Naive B cell (primary cell): Measurements from ENCODE around the gene CD44. TPM values are rescaled to one million over a fixed set of nuclear protein-coding genes. Genes with fewer than 3 reads are reported as not detected.

Experiments used
- ATAC-seq, 2 donors: fragments of 150-1000 bp; cut with Tn5 transposase; 2 replicates each; pipeline ENCODE4 v1.10.0; 2021; ENCODE audit warnings: low read depth in 2 of 2, mild to moderate bottlenecking in 2 of 2, moderate library complexity in 2 of 2
- DNase-seq: peaks from one replicate; pipeline ENCODE4 v3.0.0; 2022
- H3K27ac Mint-ChIP-seq, 6 donors: one replicate each; pipeline ENCODE4 v1.8.0; 2020 to 2022; ENCODE audit warnings: mild to moderate bottlenecking in 6 of 6, mixed read lengths in 6 of 6, moderate library complexity in 5 of 6, inconsistent platforms in 2 of 6
- H3K27me3 Mint-ChIP-seq, 3 donors: one replicate each; pipeline ENCODE4 v1.8.0; 2021 to 2022; ENCODE audit warnings: mixed read lengths in 3 of 3, mild to moderate bottlenecking in 1 of 3
- H3K36me3 Mint-ChIP-seq, 2 donors: one replicate each; pipeline ENCODE4 v1.8.0; 2020 to 2022; ENCODE audit warnings: mixed read lengths in 2 of 2, inconsistent platforms in 1 of 2, mild to moderate bottlenecking in 1 of 2
- H3K4me1 Mint-ChIP-seq, 3 donors: one replicate each; pipeline ENCODE4 v1.8.0; 2020 to 2022; ENCODE audit warnings: mixed read lengths in 3 of 3, inconsistent platforms in 1 of 3, mild to moderate bottlenecking in 1 of 3, moderate library complexity in 1 of 3
- H3K4me3 Mint-ChIP-seq, 8 donors: one replicate each; pipeline ENCODE4 v1.8.0; 2020 to 2022; ENCODE audit warnings: mild to moderate bottlenecking in 8 of 8, mixed read lengths in 8 of 8, moderate library complexity in 8 of 8, inconsistent platforms in 2 of 8
- H3K9me3 Mint-ChIP-seq, 7 donors: one replicate each; pipeline ENCODE4 v1.8.0; 2020 to 2022; ENCODE audit warnings: mixed read lengths in 7 of 7, mild to moderate bottlenecking in 5 of 7, inconsistent platforms in 2 of 7, moderate library complexity in 1 of 7
- polyA plus RNA-seq, 6 donors: library from polyadenylated mRNA; unstranded; fragments of 300-500 nt; fragmentation: Illumina TruSeq; gene quantifications; one replicate each; pipeline ENCODE4 v1.2.3, GENCODE V29; 2021; ENCODE audit warnings: low read depth in 6 of 6

CD44 gene
- polyA plus RNA-seq, 6 donors from 2014 or later: 156 to 277 (median 187) TPM

DNA sequence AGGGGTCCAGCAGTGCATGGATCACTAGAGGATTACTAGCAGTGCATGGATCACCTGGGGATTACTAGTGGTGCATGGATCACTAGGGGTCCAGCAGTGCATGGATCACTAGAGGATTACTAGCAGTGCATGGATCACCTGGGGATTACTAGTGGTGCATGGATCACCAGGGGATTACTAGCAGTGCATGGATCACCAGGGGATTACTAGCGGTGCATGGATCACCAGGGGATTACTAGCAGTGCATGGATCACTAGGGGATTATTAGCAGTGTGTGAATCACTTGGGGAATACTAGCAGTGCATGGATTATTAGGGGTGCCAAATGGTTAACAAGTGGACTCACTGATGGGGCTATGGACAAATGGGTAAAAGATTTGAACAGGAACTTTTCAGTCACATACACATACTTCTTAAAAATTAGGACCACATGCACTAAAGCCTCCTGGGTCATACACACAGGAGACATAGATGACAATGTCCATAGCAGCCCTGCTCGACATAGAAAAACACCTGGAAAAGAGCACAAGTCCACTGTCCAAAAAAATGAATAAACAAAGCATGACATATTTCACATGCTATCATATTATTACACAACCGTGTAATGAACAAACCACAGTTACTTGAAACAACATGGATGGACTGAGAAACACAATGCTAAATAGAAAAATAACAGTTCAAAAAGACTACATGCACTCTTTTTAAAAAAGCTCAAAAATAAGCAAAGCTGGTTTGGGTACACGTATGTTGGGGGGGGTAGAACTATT lies 109.8 kb downstream of the CD44 start:
- Mint-ChIP-seq H3K27me3 (no peaks in the 10 kb centered on the region), H3K36me3 (no peaks in the 10 kb centered on the region), H3K27ac (peak overlapping the region in 2 of 6 donors; percentile 11 to 45), H3K4me1 (no peaks in the 10 kb centered on the region), H3K9me3 (no peaks in the 10 kb centered on the region), H3K4me3 (no peak overlapping the region)
- ATAC-seq (no peak), DNase-seq (no peak)

GRCh38 chr11:35250192-35250591 lies 111.2 kb downstream of the CD44 start:
- peaks cover 0 to under 1% (median 0%) of the 10 kb centered on the region in 7 donors for H3K9me3 Mint-ChIP-seq
- no peaks in the 10 kb centered on the region for H3K36me3 Mint-ChIP-seq
- no peaks in the 10 kb centered on the region for H3K4me1 Mint-ChIP-seq
- no peak overlapping the region for H3K4me3 Mint-ChIP-seq
- no peak for DNase-seq
- ATAC-seq: no peak
- H3K27ac Mint-ChIP-seq: no peak overlapping the region
- no peaks in the 10 kb centered on the region for H3K27me3 Mint-ChIP-seq

DNA sequence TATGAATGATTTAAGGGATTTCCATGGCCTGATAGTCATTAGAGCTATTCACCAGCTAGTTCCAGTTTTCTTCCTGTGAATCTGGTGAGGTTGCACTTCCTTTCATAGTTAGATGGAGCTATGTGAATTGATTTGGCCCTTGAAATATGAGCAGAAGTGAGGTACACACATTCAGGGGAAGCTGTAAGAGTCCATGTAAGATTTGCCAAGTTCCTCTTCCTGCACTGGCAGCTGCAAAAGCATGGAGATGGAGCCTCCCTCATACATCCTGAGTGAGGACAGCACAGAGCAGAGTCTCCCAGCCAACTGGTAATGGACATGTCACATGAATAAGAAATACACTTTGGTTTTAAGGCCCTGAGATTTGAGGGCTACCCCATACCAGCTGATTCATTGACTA lies 111.7 kb downstream of the CD44 start:
- ATAC-seq: no peak
- Mint-ChIP-seq H3K27me3 (no peaks in the 10 kb centered on the region), H3K27ac (peak overlapping the region in 1 of 6 donors; percentile 5), H3K4me3 (no peak overlapping the region), H3K36me3 (no peaks in the 10 kb centered on the region), H3K9me3 (peaks cover 0 to 2% (median 0%) of the 10 kb centered on the region in 7 donors), H3K4me1 (no peaks in the 10 kb centered on the region)
- no peak for DNase-seq

DNA sequence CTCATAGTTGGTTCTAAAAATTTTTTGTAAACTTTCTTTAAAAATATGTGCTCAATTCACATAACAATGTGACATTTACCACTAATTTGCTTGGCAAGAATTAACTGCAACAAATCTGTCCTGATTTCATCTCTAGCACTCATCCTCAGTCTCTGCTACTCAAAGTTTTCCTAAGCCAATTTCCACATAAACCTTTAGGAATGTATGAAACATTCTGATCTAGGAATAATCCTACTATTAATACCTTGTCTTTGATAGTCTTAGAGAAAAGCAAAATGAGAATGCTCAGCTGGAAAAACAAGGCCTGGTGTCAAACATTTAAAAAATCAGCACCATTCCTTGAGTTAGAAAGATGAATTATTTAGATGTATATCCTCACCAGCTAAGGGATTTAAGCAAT lies 114.3 kb downstream of the CD44 start:
- no peaks in the 10 kb centered on the region for H3K27me3 Mint-ChIP-seq
- no peak overlapping the region for H3K4me3 Mint-ChIP-seq
- H3K9me3 Mint-ChIP-seq: peaks cover 0 to 2% (median 0%) of the 10 kb centered on the region in 7 donors
- no peaks in the 10 kb centered on the region for H3K36me3 Mint-ChIP-seq
- peaks cover 4 to 7% (median 6%) of the 10 kb centered on the region in 3 donors for H3K4me1 Mint-ChIP-seq
- no peak overlapping the region for H3K27ac Mint-ChIP-seq
- ATAC-seq: no peak
- DNase-seq: no peak

GRCh38 chr11:35255514-35255913 lies 116.5 kb downstream of the CD44 start:
- H3K27me3 Mint-ChIP-seq: no peaks in the 10 kb centered on the region
- ATAC-seq (no peak), DNase-seq (no peak)
- H3K27ac Mint-ChIP-seq: no peak overlapping the region
- H3K36me3 Mint-ChIP-seq: no peaks in the 10 kb centered on the region
- H3K4me3 Mint-ChIP-seq: no peak overlapping the region
- H3K4me1 Mint-ChIP-seq: peaks cover 4 to 7% (median 6%) of the 10 kb centered on the region in 3 donors
- peaks cover 0 to 2% (median 0%) of the 10 kb centered on the region in 7 donors for H3K9me3 Mint-ChIP-seq

DNA sequence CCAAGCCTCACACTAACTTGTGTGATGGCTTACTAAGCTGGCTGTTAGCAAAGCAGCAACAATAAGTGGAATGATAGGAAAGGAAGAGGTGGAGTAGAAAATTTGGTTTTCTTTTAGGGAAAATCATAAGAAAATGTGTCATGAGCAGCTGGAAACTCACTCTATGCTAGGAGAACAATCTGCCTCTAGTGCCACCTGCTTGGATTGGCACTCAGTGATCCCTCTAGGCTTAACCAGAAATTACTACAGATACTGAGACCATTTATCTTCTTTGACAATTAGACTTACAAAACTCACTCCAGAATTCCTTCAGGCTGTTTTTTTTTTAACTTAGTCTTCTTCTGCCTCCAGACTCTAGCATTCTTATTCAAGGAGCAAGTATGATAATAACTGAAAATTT lies 117.3 kb downstream of the CD44 start:
- no peaks in the 10 kb centered on the region for H3K36me3 Mint-ChIP-seq
- peaks cover 4 to 7% (median 6%) of the 10 kb centered on the region in 3 donors for H3K4me1 Mint-ChIP-seq
- no peak overlapping the region for H3K4me3 Mint-ChIP-seq

GRCh38 chr11:35257281-35257680 lies 118.3 kb downstream of the CD44 start:
- peak overlapping the region in 4 of 8 donors; percentile 24 to 71 (median 61) for H3K4me3 Mint-ChIP-seq

More for the DNA sequence above, 117.3 kb downstream of the CD44 start:
- ATAC-seq (no peak), DNase-seq (no peak)
- Mint-ChIP-seq H3K9me3 (peaks cover 0 to 2% (median 0%) of the 10 kb centered on the region in 7 donors), H3K27me3 (no peaks in the 10 kb centered on the region), H3K27ac (peak overlapping the region in 2 of 6 donors; percentile 24 to 44)

DNA sequence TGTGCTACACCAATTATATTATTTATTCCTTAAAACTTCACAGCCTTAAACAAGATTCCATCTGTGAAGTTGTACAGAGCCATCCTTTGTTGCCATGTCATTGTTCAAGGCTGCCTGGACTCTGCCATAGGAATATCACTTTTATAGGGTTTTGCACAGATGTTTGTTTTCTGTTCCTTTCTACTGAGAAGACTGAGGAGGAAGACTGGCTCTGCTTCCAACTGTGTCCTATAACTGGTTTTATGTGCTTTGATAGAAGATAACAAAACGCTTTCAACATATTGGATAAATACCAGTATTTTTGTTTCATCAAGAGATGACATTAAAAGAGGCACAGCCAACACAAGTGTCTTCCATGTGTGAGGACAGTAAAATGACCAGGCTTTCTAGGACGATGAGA lies 120.6 kb downstream of the CD44 start:
- H3K4me1 Mint-ChIP-seq: peaks cover 4 to 7% (median 6%) of the 10 kb centered on the region in 3 donors
- H3K36me3 Mint-ChIP-seq: no peaks in the 10 kb centered on the region
- DNase-seq (no peak), ATAC-seq (no peak)
- no peak overlapping the region for H3K27ac Mint-ChIP-seq
- no peak overlapping the region for H3K4me3 Mint-ChIP-seq
- H3K9me3 Mint-ChIP-seq: peaks cover 0 to 2% (median 0%) of the 10 kb centered on the region in 7 donors
- H3K27me3 Mint-ChIP-seq: no peaks in the 10 kb centered on the region

More at GRCh38 chr11:35257281-35257680, 118.3 kb downstream of the CD44 start:
- ATAC-seq (peak; percentile 100), DNase-seq (peak; percentile 29)
- no peaks in the 10 kb centered on the region for H3K36me3 Mint-ChIP-seq
- H3K9me3 Mint-ChIP-seq: peaks cover 0 to 2% (median 0%) of the 10 kb centered on the region in 7 donors
- peak overlapping the region in 5 of 6 donors; percentile 23 to 94 (median 58) for H3K27ac Mint-ChIP-seq
- no peaks in the 10 kb centered on the region for H3K27me3 Mint-ChIP-seq
- peaks cover 4 to 7% (median 6%) of the 10 kb centered on the region in 3 donors for H3K4me1 Mint-ChIP-seq

DNA sequence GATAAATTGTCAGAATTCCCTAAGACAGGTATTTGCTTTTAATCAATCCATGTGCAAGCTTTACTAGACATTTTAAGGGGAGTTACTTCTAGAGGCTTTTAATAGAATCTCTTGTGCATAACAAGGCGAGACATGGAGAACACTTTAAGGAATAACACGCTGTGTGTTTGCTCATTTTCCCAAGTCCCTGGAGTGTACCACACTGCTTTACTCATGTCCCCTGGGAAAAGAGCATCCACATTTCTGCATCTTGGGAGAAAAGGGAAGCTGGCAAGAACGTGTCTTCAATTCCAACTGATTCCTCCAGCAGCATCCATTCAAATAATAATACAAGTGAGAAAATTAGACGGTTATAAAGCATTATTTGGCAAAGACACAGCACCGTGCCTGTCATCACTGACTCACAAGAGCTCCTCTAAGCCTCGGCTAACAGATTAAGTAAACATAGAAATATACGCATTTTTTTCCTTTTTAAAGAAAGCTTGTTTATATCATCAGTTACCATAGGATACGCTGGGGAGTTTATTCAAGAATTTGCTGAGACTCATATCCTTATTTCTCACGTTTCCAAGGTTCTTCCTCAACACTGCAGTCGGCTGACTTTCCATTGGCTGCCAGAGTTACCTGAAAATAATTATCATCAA lies 121.5 kb downstream of the CD44 start:
- Mint-ChIP-seq H3K36me3 (no peaks in the 10 kb centered on the region), H3K27ac (peak overlapping the region in 1 of 6 donors; percentile 26), H3K9me3 (no peaks in the 10 kb centered on the region), H3K27me3 (no peaks in the 10 kb centered on the region), H3K4me1 (peaks cover 4 to 8% (median 8%) of the 10 kb centered on the region in 3 donors), H3K4me3 (no peak overlapping the region)
- ATAC-seq (no peak), DNase-seq (no peak)

- ATAC-seq (no peak), DNase-seq (no peak)
- Mint-ChIP-seq H3K27ac (no peak overlapping the region), H3K9me3 (no peaks in the 10 kb centered on the region), H3K27me3 (no peaks in the 10 kb centered on the region), H3K4me1 (peaks cover 8 to 16% (median 15%) of the 10 kb centered on the region in 3 donors), H3K4me3 (no peak overlapping the region), H3K36me3 (no peaks in the 10 kb centered on the region)
Measured at GRCh38 chr11:35261197-35261596, 122.2 kb downstream of the CD44 start.

DNA sequence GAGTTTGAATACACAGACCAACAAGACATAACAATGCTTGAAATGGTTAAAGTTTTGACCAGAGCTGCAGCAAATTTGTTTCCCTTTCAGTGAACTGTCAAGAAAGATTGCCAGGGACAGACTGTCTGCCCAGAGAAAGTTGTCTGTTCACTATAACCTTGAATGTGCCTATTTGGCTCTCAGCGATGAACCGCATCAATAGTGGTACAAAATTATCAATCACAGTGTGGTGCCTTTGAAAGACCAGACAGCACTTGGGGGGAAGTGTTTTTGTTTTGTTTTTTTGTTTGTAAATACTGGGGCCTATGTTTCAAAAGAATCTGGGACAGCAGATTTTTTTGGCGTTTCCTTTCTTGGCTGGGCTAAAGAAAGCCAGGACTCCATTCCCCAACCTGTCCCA lies 123.1 kb downstream of the CD44 start:
- no peak overlapping the region for H3K4me3 Mint-ChIP-seq
- no peak overlapping the region for H3K27ac Mint-ChIP-seq
- H3K27me3 Mint-ChIP-seq: no peaks in the 10 kb centered on the region
- H3K36me3 Mint-ChIP-seq: no peaks in the 10 kb centered on the region
- ATAC-seq (no peak), DNase-seq (no peak)
- no peaks in the 10 kb centered on the region for H3K9me3 Mint-ChIP-seq
- H3K4me1 Mint-ChIP-seq: peaks cover 8 to 18% (median 18%) of the 10 kb centered on the region in 3 donors

DNA sequence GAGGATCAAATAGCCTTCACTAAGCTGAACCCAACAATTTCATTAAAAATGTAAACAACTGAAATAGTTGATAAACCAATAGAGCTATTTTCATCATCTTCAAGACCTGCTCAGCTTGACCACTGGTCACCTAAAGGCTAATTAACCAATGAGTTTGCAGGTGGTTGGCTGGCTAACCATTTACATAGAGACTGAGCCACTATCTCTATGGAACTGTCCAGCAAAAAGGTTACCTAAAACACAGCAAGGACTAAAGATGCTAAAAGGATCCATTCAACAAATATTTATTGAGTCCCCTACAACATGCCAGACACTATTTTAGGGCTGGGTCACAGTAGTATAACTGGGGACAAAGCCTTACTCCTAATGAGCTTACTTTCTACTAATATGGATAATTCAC lies 123.8 kb downstream of the CD44 start:
- Mint-ChIP-seq H3K4me1 (peaks cover 4 to 12% (median 11%) of the 10 kb centered on the region in 3 donors), H3K9me3 (no peaks in the 10 kb centered on the region), H3K4me3 (no peak overlapping the region), H3K27ac (no peak overlapping the region), H3K36me3 (no peaks in the 10 kb centered on the region), H3K27me3 (no peaks in the 10 kb centered on the region)
- DNase-seq: no peak
- no peak for ATAC-seq

GRCh38 chr11:35265755-35266454 lies 126.9 kb downstream of the CD44 start:
- Mint-ChIP-seq H3K27ac (peak overlapping the region in 1 of 6 donors; percentile 42), H3K4me3 (no peak overlapping the region), H3K36me3 (no peaks in the 10 kb centered on the region), H3K9me3 (no peaks in the 10 kb centered on the region), H3K27me3 (no peaks in the 10 kb centered on the region), H3K4me1 (peaks cover 4 to 14% (median 13%) of the 10 kb centered on the region in 3 donors)
- no peak for ATAC-seq
- DNase-seq: no peak
